CD4-positive, CD25-positive, alpha-beta regulatory T cell (primary cell): ENCODE results near the gene CCNQ. TPM values are rescaled to one million over a fixed set of nuclear protein-coding genes. Genes with fewer than 3 reads are reported as not detected.

Source experiments
- ATAC-seq, 2 donors: fragments of 150-1000 bp; cut with Tn5 transposase; one replicate each; pipeline ENCODE4 v1.10.0; 2021; ENCODE audit warnings: low read depth in 2 of 2, moderate number of reproducible peaks in 2 of 2, moderate library complexity in 1 of 2
- DNase-seq, 3 donors: peaks; one replicate each; pipeline versions ENCODE4 v3.0.0 to v3.0.0-alpha.2; 2012 to 2022; ENCODE audit warnings: mixed read lengths in 1 of 3
- H3K27ac ChIP-seq: one replicate; pipeline ENCODE4 v1.7.0; 2013; ENCODE audit warnings: mild to moderate bottlenecking, low read length; ENCODE audit not compliant: insufficient read depth, poor library complexity, severe bottlenecking
- H3K27me3 ChIP-seq: one replicate; pipeline ENCODE4 v1.7.0; 2013; ENCODE audit warnings: low read length; ENCODE audit not compliant: control insufficient read depth, insufficient read depth
- H3K36me3 ChIP-seq: one replicate; pipeline ENCODE4 v1.7.0; 2013; ENCODE audit warnings: mild to moderate bottlenecking, low read length, moderate library complexity; ENCODE audit not compliant: control insufficient read depth, insufficient read depth
- H3K4me1 ChIP-seq: 2 replicates; pipeline ENCODE4 v1.7.0; 2013; ENCODE audit warnings: mild to moderate bottlenecking, low read length; ENCODE audit not compliant: insufficient read depth, control insufficient read depth, poor library complexity, severe bottlenecking
- H3K4me3 ChIP-seq: one replicate; pipeline ENCODE4 v1.7.0; 2013; ENCODE audit warnings: low read depth, mild to moderate bottlenecking, low read length, moderate library complexity
- H3K9me3 ChIP-seq, 2 experiments: 1 replicate in 1 of 2; 2 replicates in 1 of 2; pipeline ENCODE4 v1.7.0; 2013; ENCODE audit warnings: low read length in 2 of 2, mild to moderate bottlenecking in 1 of 2, moderate library complexity in 1 of 2; ENCODE audit not compliant: control insufficient read depth in 2 of 2
- H3K27ac Mint-ChIP-seq, 3 donors: one replicate each; pipeline ENCODE4 v1.8.0; 2020 to 2022; ENCODE audit warnings: mild to moderate bottlenecking in 3 of 3, mixed read lengths in 3 of 3, moderate library complexity in 2 of 3
- H3K27me3 Mint-ChIP-seq: one replicate; pipeline ENCODE4 v1.8.0; 2022; ENCODE audit warnings: mild to moderate bottlenecking, mixed read lengths
- H3K36me3 Mint-ChIP-seq: one replicate; pipeline ENCODE4 v1.8.0; 2020; ENCODE audit warnings: mixed read lengths
- H3K4me1 Mint-ChIP-seq, 4 donors: one replicate each; pipeline ENCODE4 v1.8.0; 2020 to 2022; ENCODE audit warnings: mixed read lengths in 4 of 4, mild to moderate bottlenecking in 1 of 4
- H3K4me3 Mint-ChIP-seq, 4 donors: one replicate each; pipeline ENCODE4 v1.8.0; 2020 to 2022; ENCODE audit warnings: mild to moderate bottlenecking in 4 of 4, mixed read lengths in 4 of 4, moderate library complexity in 3 of 4
- H3K9me3 Mint-ChIP-seq, 7 donors: one replicate each; pipeline ENCODE4 v1.8.0; 2020 to 2022; ENCODE audit warnings: mixed read lengths in 7 of 7, mild to moderate bottlenecking in 3 of 7, moderate library complexity in 2 of 7
- polyA plus RNA-seq, 4 donors: library from polyadenylated mRNA; unstranded; fragments of 300-500 nt; fragmentation: Illumina TruSeq; gene quantifications; one replicate each; pipeline ENCODE4 v1.2.3, GENCODE V29; 2021
- total RNA-seq: library from RNA; stranded (reverse); gene quantifications from one replicate; pipeline ENCODE4 v1.2.3, GENCODE V29; 2022

CCNQ gene
- total and polyA plus RNA-seq, 5 donors from 2014 or later: 23.8 to 78.4 (median 76.8) TPM

DNA sequence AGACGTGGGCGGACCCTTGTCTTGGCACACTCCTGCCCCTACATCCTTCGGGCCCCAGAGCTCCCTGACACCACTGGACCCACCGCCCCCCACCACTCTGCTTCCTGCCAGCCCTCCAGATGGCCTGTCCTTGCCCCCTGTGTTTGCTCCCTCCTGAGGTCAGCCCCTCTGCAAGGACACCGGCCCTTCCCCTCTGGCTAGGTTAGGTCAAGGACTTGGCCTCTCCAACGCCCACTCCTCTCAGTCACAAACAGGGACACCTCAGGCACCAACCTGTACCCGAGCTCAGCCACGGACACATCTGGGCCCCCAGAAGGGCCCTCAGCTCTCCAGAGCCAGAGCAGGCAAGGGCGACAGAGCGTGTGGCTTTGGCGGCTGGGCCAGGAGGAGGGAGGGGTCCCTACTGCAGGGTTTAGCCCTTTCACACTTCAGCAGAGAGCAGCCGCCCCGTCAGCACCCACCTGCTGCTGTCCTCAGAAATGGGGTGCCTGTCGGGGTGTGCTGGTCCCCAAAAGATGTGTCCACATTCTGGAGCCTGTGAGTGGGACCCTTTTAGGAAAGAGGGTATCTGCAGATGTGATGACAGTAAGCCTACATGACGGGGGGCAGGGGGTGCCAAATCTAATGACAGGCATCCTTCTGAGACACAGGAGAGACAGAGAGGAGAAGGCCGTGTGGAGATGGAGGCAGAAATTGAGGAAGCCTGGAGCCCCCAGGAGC is 24.5 kb upstream of the CCNQ start:
- H3K27ac ChIP-seq: no peak overlapping the region
- H3K27me3 Mint-ChIP-seq: peaks cover 4% of the 10 kb centered on the region
- H3K36me3 Mint-ChIP-seq: no peaks in the 10 kb centered on the region
- no peak overlapping the region for H3K4me3 ChIP-seq
- no peaks in the 10 kb centered on the region for H3K36me3 ChIP-seq
- ATAC-seq (no peak), DNase-seq (no peak)
- no peaks in the 10 kb centered on the region for H3K4me1 Mint-ChIP-seq
- peaks cover 0 to 2% (median 0%) of the 10 kb centered on the region in 7 donors for H3K9me3 Mint-ChIP-seq
- H3K9me3 ChIP-seq: no peaks in the 10 kb centered on the region
- H3K4me3 Mint-ChIP-seq: no peak overlapping the region
- no peaks in the 10 kb centered on the region for H3K27me3 ChIP-seq
- no peaks in the 10 kb centered on the region for H3K4me1 ChIP-seq
- no peak overlapping the region for H3K27ac Mint-ChIP-seq

DNA sequence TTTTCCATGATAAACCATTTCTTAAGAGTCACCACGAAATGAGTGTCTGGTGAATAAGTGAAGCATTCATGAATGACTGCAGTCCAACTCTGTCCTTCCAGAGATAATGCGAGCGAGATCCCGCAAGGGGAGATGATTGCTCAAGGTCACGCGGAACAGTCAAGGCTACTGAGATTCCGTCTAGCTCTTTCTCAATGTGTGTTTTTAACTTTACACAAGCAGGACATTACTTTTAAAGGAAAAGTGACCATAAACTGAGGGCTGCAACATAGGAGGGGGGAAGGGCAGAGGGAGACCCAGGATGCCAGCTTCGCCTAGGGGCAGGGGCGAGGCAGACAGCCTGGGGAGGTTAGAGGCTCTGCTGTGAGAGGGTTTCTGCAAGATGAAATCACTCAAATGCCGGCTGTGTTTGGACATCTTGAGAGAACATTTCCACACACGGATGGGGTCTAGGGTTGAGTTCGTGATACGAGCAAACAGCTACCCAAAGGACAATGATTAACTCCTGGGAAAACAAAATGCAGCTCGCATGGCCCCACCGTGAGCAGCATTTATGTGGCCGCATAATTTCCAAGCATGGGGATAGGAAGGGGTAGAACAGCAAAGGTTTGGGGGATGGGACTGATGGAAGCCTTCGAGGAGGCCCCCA is 23.8 kb upstream of the CCNQ start:
- Mint-ChIP-seq H3K27ac (no peak overlapping the region), H3K4me3 (no peak overlapping the region), H3K9me3 (peaks cover 0 to 2% (median 0%) of the 10 kb centered on the region in 7 donors), H3K4me1 (no peaks in the 10 kb centered on the region), H3K27me3 (peaks cover 5% of the 10 kb centered on the region), H3K36me3 (no peaks in the 10 kb centered on the region)
- no peaks in the 10 kb centered on the region for H3K4me1 ChIP-seq
- H3K36me3 ChIP-seq: no peaks in the 10 kb centered on the region
- H3K27ac ChIP-seq: no peak overlapping the region
- no peaks in the 10 kb centered on the region for H3K27me3 ChIP-seq
- no peaks in the 10 kb centered on the region for H3K9me3 ChIP-seq
- H3K4me3 ChIP-seq: no peak overlapping the region
- ATAC-seq: no peak
- DNase-seq: no peak

DNA sequence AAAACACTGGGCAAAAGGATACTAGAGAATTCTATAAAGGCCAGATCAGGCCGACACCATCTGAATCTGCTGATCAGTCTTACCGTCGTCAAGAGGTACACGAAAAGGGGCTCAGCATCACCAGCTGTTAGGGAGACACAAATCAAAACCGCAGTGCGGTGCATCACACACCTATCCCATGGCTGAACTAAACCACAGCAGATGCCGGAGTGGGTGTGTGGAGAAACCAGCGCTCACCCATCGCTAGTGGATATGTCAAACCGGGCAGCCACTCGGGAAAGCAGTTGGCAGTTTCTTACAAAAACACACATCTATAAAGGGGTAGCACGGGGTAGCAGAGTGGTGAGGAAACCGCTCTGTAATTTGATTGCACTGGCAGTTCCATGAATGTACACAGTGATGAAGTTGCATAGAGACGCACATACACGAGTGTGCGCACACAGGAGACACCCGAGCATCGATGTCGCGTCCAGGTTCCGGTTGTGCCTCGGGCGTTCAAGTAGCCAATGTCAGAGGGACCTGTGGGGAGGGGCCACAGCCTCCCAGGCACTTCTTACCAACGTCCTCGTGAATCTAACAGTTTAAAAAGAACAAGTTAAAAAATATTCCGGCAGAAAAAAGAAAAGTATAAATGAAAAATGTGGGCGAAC is 23.1 kb upstream of the CCNQ start:
- Histone ChIP-seq H3K36me3 (no peaks in the 10 kb centered on the region), H3K27ac (no peak overlapping the region), H3K9me3 (no peaks in the 10 kb centered on the region), H3K27me3 (no peaks in the 10 kb centered on the region), H3K4me3 (no peak overlapping the region), H3K4me1 (no peaks in the 10 kb centered on the region)
- H3K4me1 Mint-ChIP-seq: no peaks in the 10 kb centered on the region
- H3K27ac Mint-ChIP-seq: no peak overlapping the region
- DNase-seq: no peak
- peaks cover 7% of the 10 kb centered on the region for H3K27me3 Mint-ChIP-seq
- H3K4me3 Mint-ChIP-seq: no peak overlapping the region
- H3K36me3 Mint-ChIP-seq: no peaks in the 10 kb centered on the region
- peaks cover 0 to 2% (median 0%) of the 10 kb centered on the region in 7 donors for H3K9me3 Mint-ChIP-seq
- no peak for ATAC-seq

DNA sequence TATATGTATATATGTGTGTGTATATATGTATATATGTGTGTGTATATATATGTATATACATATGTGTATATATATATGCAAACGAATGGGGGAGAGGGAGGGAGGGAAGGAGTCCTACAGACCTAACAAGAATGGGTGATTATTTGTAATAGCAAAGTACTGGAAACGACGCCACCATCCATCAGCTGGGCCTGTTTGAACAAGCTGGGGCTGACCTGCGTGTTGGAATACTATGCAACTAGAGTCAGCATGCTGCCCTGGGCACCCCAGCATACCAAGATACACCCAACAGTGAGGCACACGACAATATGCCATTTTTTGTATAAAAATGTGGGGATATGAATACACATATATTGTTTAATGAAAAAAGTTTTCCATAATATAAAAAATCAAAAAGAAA is 21.6 kb upstream of the CCNQ start:
- Histone ChIP-seq H3K9me3 (no peaks in the 10 kb centered on the region), H3K36me3 (no peaks in the 10 kb centered on the region), H3K27me3 (no peaks in the 10 kb centered on the region), H3K4me1 (no peaks in the 10 kb centered on the region), H3K4me3 (no peak overlapping the region), H3K27ac (no peak overlapping the region)
- DNase-seq (no peak), ATAC-seq (no peak)
- Mint-ChIP-seq H3K27me3 (peaks cover 12% of the 10 kb centered on the region), H3K4me1 (peaks cover 0 to 7% (median 0%) of the 10 kb centered on the region in 4 donors), H3K9me3 (peaks cover 0 to 2% (median 0%) of the 10 kb centered on the region in 7 donors), H3K4me3 (no peak overlapping the region), H3K27ac (no peak overlapping the region), H3K36me3 (no peaks in the 10 kb centered on the region)

DNA sequence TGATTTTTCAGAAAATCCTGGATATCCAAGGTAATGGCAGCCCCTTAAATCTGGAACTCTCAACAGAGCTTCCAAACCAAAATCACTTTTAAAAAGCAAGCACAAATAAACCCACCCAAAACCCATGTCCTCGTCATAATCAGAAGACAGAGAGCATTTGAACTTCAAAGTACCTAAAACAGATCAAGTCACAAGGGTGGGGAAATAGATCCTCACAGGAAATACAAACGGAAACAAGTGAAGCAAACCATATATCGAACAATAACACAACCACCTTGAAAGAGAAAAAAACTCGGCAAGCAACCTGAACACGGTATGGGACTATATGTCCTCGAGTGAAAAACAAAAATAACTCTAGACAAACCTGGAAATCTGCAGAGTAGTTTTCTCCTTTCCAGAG is 15.9 kb upstream of the CCNQ start:
- peak in 2 of 3 donors; percentile 30 to 39 for DNase-seq
- H3K4me1 Mint-ChIP-seq: peaks cover 0 to 18% (median 11%) of the 10 kb centered on the region in 4 donors
- peak in 1 of 2 donors; percentile 33 for ATAC-seq

DNA sequence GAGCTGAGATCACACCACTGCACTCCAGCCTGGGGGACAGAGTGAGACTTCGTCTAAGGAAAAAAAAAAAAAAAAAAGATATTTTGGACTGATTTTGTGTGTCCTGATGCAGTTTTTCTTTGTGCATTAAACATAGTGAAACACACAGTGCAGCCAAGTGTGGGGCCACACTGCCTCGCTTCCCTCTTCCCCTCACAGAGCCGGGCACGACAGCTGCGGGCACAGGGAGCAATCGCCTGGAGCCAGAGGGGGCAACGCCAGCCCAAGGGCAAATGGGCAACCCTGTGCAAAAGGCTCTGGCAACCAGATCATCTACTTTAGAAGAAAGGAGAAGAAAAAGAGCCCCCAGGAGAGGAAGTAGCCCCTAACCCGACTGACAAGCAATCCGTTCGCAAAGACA is 13.5 kb upstream of the CCNQ start:
- H3K36me3 Mint-ChIP-seq: no peaks in the 10 kb centered on the region
- no peak for ATAC-seq

More for the DNA sequence above, 15.9 kb upstream of the CCNQ start:
- H3K27me3 Mint-ChIP-seq: peaks cover 8% of the 10 kb centered on the region
- H3K36me3 Mint-ChIP-seq: no peaks in the 10 kb centered on the region
- no peaks in the 10 kb centered on the region for H3K36me3 ChIP-seq
- peaks cover 4% of the 10 kb centered on the region for H3K4me1 ChIP-seq
- H3K4me3 Mint-ChIP-seq: peak overlapping the region; percentile 7 to 67 (median 32)
- H3K4me3 ChIP-seq: peak overlapping the region; percentile 51
- no peak overlapping the region for H3K27ac ChIP-seq
- H3K27me3 ChIP-seq: no peaks in the 10 kb centered on the region
- peak overlapping the region; percentile 50 to 69 (median 55) for H3K27ac Mint-ChIP-seq
- H3K9me3 Mint-ChIP-seq: peaks cover 0 to 2% (median 0%) of the 10 kb centered on the region in 7 donors
- no peaks in the 10 kb centered on the region for H3K9me3 ChIP-seq

DNA sequence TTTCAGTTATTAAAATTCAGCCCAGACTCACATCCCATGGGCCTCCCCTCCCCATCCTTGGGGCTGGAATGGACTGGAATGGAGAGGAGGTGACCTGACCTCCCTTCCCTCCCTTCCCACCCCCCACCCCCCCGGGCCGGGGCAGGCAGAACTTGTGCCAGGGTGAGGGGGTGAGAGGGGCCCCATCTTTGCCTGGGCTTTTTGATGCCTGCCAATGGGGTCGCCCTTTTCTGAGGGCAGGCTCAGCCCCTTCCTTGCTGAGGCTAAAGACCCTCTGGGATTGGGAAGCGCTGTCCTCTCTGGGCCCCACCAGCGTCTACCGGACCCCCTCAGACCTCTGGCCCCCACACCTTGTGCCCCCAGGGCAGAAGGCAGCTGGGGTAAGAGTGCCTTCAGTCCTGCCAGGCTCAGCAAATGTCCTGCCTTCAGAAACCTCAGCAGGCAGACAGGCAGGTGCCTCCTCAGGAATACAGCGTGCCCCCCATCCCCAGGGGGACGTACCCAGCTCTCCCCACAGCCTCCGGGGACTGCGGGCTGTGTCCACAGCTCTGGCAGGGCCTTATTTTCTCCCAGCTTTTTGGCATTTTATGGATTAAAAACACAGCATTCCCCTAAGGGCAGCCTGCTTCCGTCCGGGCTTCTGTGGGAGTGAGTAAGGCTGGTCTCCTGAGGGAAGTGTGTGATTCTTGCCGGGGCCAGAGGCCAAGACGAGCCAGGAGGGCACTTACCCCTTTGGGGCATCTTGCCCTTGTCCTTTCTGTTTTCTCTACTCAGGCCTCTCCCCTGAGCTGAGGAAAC is 12.6 kb upstream of the CCNQ start:
- no peak for ATAC-seq
- Histone ChIP-seq H3K36me3 (no peaks in the 10 kb centered on the region), H3K4me3 (no peak overlapping the region), H3K27ac (no peak overlapping the region), H3K4me1 (peaks cover 8% of the 10 kb centered on the region), H3K9me3 (no peaks in the 10 kb centered on the region), H3K27me3 (no peaks in the 10 kb centered on the region)
- no peak for DNase-seq
- Mint-ChIP-seq H3K27ac (peak overlapping the region in 1 of 3 donors; percentile 56), H3K4me1 (peaks cover 0 to 22% (median 11%) of the 10 kb centered on the region in 4 donors), H3K36me3 (no peaks in the 10 kb centered on the region), H3K9me3 (peaks cover 0 to 2% (median 0%) of the 10 kb centered on the region in 7 donors), H3K27me3 (peaks cover 5% of the 10 kb centered on the region), H3K4me3 (peak overlapping the region in 2 of 4 donors; percentile 48 to 71)

More for the DNA sequence above, 13.5 kb upstream of the CCNQ start:
- H3K27ac ChIP-seq: no peak overlapping the region
- H3K4me3 ChIP-seq: no peak overlapping the region
- H3K4me1 ChIP-seq: peaks cover 8% of the 10 kb centered on the region
- H3K36me3 ChIP-seq: no peaks in the 10 kb centered on the region
- Mint-ChIP-seq H3K4me3 (peak overlapping the region in 1 of 4 donors; percentile 33), H3K27me3 (peaks cover 5% of the 10 kb centered on the region), H3K4me1 (peaks cover 0 to 22% (median 11%) of the 10 kb centered on the region in 4 donors), H3K9me3 (peaks cover 0 to 2% (median 0%) of the 10 kb centered on the region in 7 donors), H3K27ac (no peak overlapping the region)
- H3K9me3 ChIP-seq: no peaks in the 10 kb centered on the region
- no peak for DNase-seq
- no peaks in the 10 kb centered on the region for H3K27me3 ChIP-seq
